NT2/D1 (cell line): Measurements from ENCODE around the gene SCAPER.

Source experiments
- YY1 ChIP-seq: IDR thresholded peaks from 2 replicates; pipeline ENCODE4 v1.6.1; 2011; ENCODE audit not compliant: insufficient read length, insufficient read depth
- ZNF274 ChIP-seq: IDR thresholded peaks from 2 replicates; pipeline ENCODE4 v1.6.1; 2011; ENCODE audit warnings: mild to moderate bottlenecking, low read depth, low read length

DNA sequence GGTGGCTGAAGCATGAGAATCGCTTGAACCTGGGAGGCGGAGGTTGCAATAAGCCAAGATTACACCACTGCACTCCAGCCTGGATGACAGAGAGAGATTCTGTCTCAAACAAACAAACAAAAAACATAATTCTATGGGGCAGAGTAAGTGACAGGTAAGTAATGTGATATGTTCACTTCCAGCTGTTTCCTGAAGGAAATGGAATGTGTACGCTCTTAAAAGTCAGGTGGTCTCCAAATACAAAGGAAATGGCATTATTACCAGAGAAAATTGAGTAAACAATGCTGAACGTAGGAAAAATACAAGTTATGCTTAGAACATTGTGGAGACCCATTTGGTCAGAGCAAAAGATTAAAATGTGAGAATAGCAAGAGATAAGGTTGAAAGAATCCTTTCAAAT, 278.5 kb downstream of the SCAPER start:
- no peak for TF ChIP-seq ZNF274
- no peak for TF ChIP-seq YY1
